Adrenal gland (tissue), 12 donors: Measurements from ENCODE around the gene EPHA6. TPM values are rescaled to one million over a fixed set of nuclear protein-coding genes. Genes with fewer than 3 reads are reported as not detected.

Experiments
- DNase-seq, 7 donors: peaks; one replicate each; pipeline ENCODE4 v3.0.0-alpha.2; 2019 to 2020
- H3K27ac ChIP-seq, 5 donors: fragments of 200-600 bp; sonication (generic) in 4 of 5; 1 replicate in 3 of 5; 2 replicates in 2 of 5; pipeline versions ENCODE4 v1.5.1 to v1.8.0; 2016 to 2020; ENCODE audit warnings: mild to moderate bottlenecking in 1 of 5
- H3K27me3 ChIP-seq: fragments of 200-600 bp; 2 replicates; pipeline ENCODE4 v1.8.0; 2021
- H3K36me3 ChIP-seq, 2 donors: fragments of 200-600 bp; replicated peaks in 1 of 2; 1 replicate in 1 of 2; 2 replicates in 1 of 2; pipeline versions ENCODE4 v1.5.1 to v1.8.0; 2018 to 2022
- H3K4me1 ChIP-seq, 2 donors: fragments of 200-600 bp; replicated peaks in 1 of 2; 1 replicate in 1 of 2; 2 replicates in 1 of 2; pipeline versions ENCODE4 v1.5.1 to v1.8.0; 2018 to 2021
- H3K4me3 ChIP-seq, 4 donors: fragments of 200-600 bp; sonication (generic) in 3 of 4; one replicate each; pipeline ENCODE4 v1.5.1; 2016 to 2018
- H3K9me3 ChIP-seq, 3 donors: fragments of 200-600 bp; sonication (generic) in 1 of 3; replicated peaks in 1 of 3; 1 replicate in 2 of 3; 2 replicates in 1 of 3; pipeline versions ENCODE4 v1.5.1 to v1.8.0; 2016 to 2021
- CTCF ChIP-seq, 6 experiments: fragments of 450-650 bp in 4 of 6; fragments of 200-600 bp in 2 of 6; sonication (generic) in 1 of 6; IDR thresholded peaks; 1 replicate in 5 of 6; 2 replicates in 1 of 6; pipeline versions ENCODE4 v1.5.1 to v1.8.0; 2016 to 2021; ENCODE audit warnings: antibody characterized with exemption in 6 of 6, mild to moderate bottlenecking in 2 of 6, moderate library complexity in 1 of 6
- POLR2A ChIP-seq, 2 donors: fragments of 450-650 bp; IDR thresholded peaks; one replicate each; pipeline ENCODE4 v1.6.1; 2017; ENCODE audit warnings: antibody characterized with exemption in 2 of 2, mild to moderate bottlenecking in 2 of 2, moderate library complexity in 1 of 2
- WGBS, 4 donors: extraction: QIAGEN DNeasy Blood & Tissue Kit in 2 of 4; methylation state at CpG; one replicate each; pipeline versions ENCODE4 v1.1.5 to v1.1.7; 2013 to 2017; 5-methylcytosine and 5-hydroxymethylcytosine counted together
- intact Hi-C, 2 donors: fragments of 100-400 bp; cut with DNase I; formaldehyde crosslinking; loops; one replicate each; pipeline versions ENCODE4 v1.14.1 to v1.15.0; 2022 to 2023
- polyA plus RNA-seq, 3 donors: library from polyadenylated mRNA; stranded (reverse); fragments of 200-250 nt in 2 of 3; fragments of 350-450 nt in 1 of 3; fragmentation: Illumina TruSeq in 1 of 3; extraction: RNeasy Lipid Tissue Mini Kit (QIAGEN cat#74804) in 1 of 3; gene quantifications; one replicate each; pipeline ENCODE4 v1.2.3, GENCODE V29; 2013 to 2014
- total RNA-seq, 9 donors: library from RNA; depleted of rRNA in 4 of 9; stranded (reverse); fragments of >200 nt in 4 of 9; fragments of 120-200 nt in 1 of 9; fragmentation: NEBNext Ultra II Directional in 1 of 9; extraction: Animal tissue kit (Norgen Biotek cat#: 25700) in 1 of 9; gene quantifications; one replicate each; pipeline versions ENCODE4 v1.1.0 to v1.2.4, GENCODE V29; 2013 to 2023
- donor health status: healthy with polysubstance abuse.
- donor health status: Bipolar disorder and iron deficiency.
- donor health status: DM: yes; HTN: yes; CAD: no.
- donor health status: DM: no; HTN: no; CAD: no.
- donor health status: DM: no; HTN: no; CAD: no.
- donor health status: DM: yes; HTN: yes; CAD: no.

The EPHA6 gene
- total and polyA plus RNA-seq, 12 donors = 0.07 to 2.1 (median 0.07) TPM; not detected in 9

- Histone ChIP-seq H3K27ac (no peak overlapping the region), H3K4me1 (no peaks in the 10 kb centered on the region), H3K36me3 (no peaks in the 10 kb centered on the region), H3K27me3 (no peaks in the 10 kb centered on the region), H3K4me3 (no peak overlapping the region), H3K9me3 (no peaks in the 10 kb centered on the region)
- WGBS, 4 donors = 15 to 38% (median 27%) methylated on average over 1 of the region's 1 CpG
- intact Hi-C loops = no loop called here
- no peak for DNase-seq
- TF ChIP-seq POLR2A (IDR thresholded peaks at IDR 0.05) (no peak), CTCF (IDR thresholded peaks at IDR 0.05) (no peak)
These were observed 574.4 kb downstream of the EPHA6 start for GRCh38 chr3:97388774-97389173.

- no peaks in the 10 kb centered on the region for H3K4me1 ChIP-seq
- intact Hi-C loops = no loop called here
- no peaks in the 10 kb centered on the region for H3K36me3 ChIP-seq
- no peaks in the 10 kb centered on the region for H3K9me3 ChIP-seq
- H3K27ac ChIP-seq = no peak overlapping the region
- WGBS, 4 donors = 28 to 46% (median 34%) methylated on average over 1 of the region's 1 CpG
- DNase-seq = no peak
- H3K4me3 ChIP-seq = no peak overlapping the region
- H3K27me3 ChIP-seq = no peaks in the 10 kb centered on the region
- no peak for TF ChIP-seq POLR2A (IDR thresholded peaks at IDR 0.05)
These were observed 575.5 kb downstream of the EPHA6 start for GRCh38 chr3:97389936-97390335.

GRCh38 chr3:97391167-97391566 is 576.8 kb downstream of the EPHA6 start:
- 68 to 84% (median 71%) methylated on average over 3 of the region's 3 CpGs for WGBS, 4 donors
- TF ChIP-seq POLR2A (IDR thresholded peaks at IDR 0.05) (no peak), CTCF (IDR thresholded peaks at IDR 0.05) (no peak)

GRCh38 chr3:97409612-97410011 is 595.2 kb downstream of the EPHA6 start:
- H3K36me3 ChIP-seq = no peaks in the 10 kb centered on the region
- no peak overlapping the region for H3K27ac ChIP-seq
- no peak for TF ChIP-seq POLR2A (IDR thresholded peaks at IDR 0.05)
- no peak for TF ChIP-seq CTCF (IDR thresholded peaks at IDR 0.05)
- no peak overlapping the region for H3K4me3 ChIP-seq
- no peaks in the 10 kb centered on the region for H3K4me1 ChIP-seq
- H3K9me3 ChIP-seq = no peaks in the 10 kb centered on the region
- H3K27me3 ChIP-seq = no peaks in the 10 kb centered on the region
- intact Hi-C loops = no loop called here
- no peak for DNase-seq

More at GRCh38 chr3:97391167-97391566, 576.8 kb downstream of the EPHA6 start:
- no peak for DNase-seq
- Histone ChIP-seq H3K27ac (no peak overlapping the region), H3K27me3 (no peaks in the 10 kb centered on the region), H3K36me3 (no peaks in the 10 kb centered on the region), H3K9me3 (no peaks in the 10 kb centered on the region), H3K4me3 (no peak overlapping the region), H3K4me1 (no peaks in the 10 kb centered on the region)
- intact Hi-C loops = no loop called here

- Histone ChIP-seq H3K4me3 (no peak overlapping the region), H3K27ac (no peak overlapping the region), H3K36me3 (no peaks in the 10 kb centered on the region), H3K4me1 (no peaks in the 10 kb centered on the region), H3K9me3 (no peaks in the 10 kb centered on the region), H3K27me3 (no peaks in the 10 kb centered on the region)
- TF ChIP-seq CTCF (IDR thresholded peaks at IDR 0.05) (no peak), POLR2A (IDR thresholded peaks at IDR 0.05) (no peak)
- intact Hi-C loops = no loop called here
- DNase-seq = no peak
These were observed 607.2 kb downstream of the EPHA6 start for GRCh38 chr3:97421565-97421964.
